H1 (cell line): ENCODE measurements around the gene TRNP1. TPM values are rescaled to one million over a fixed set of nuclear protein-coding genes. Genes with fewer than 3 reads are reported as not detected.

Source experiments
- CTCF ChIA-PET: fragments of 300-600 bp; sonication (Branson Sonifier 250); formaldehyde crosslinking; loops from one replicate; lab custom pipeline; 2021; ENCODE audit not compliant: partially characterized antibody; lab: Charles Lee
- POLR2A ChIA-PET: fragments of 300-600 bp; sonication (Branson Sonifier 250); formaldehyde crosslinking; loops from one replicate; lab custom pipeline; 2021; ENCODE audit warnings: inconsistent platforms; ENCODE audit not compliant: partially characterized antibody; lab: Charles Lee
- DNase-seq, 2 experiments: peaks; one replicate each; pipeline versions ENCODE4 v3.0.0 to v3.0.0-alpha.2; 2010 to 2022; ENCODE audit warnings: low spot score in 2 of 2, low read depth in 1 of 2, mixed read lengths in 1 of 2
- FAIRE-seq: peaks from 2 replicates; lab custom pipeline; 2011; peaks lifted over from hg19 to GRCh38; lab: Jason Lieb, UNC
- H2AFZ ChIP-seq: 2 replicates; pipeline ENCODE4 v1.8.1; 2012; ENCODE audit warnings: low read length, inconsistent platforms
- H2AK5ac ChIP-seq: 2 replicates; pipeline ENCODE4 v1.6.1; 2013; ENCODE audit warnings: low read depth, low read length
- H2BK120ac ChIP-seq: replicated peaks from 2 replicates; pipeline ENCODE3; 2013; ENCODE audit warnings: low read depth, low read length, inconsistent platforms
- H2BK12ac ChIP-seq: 2 replicates; pipeline ENCODE4 v1.6.1; 2013; ENCODE audit warnings: low read depth, low read length
- H2BK15ac ChIP-seq: 2 replicates; pipeline ENCODE4 v1.6.1; 2013; ENCODE audit warnings: low read length
- H2BK20ac ChIP-seq: 2 replicates; pipeline ENCODE4 v1.6.1; 2013; ENCODE audit warnings: low read length
- H2BK5ac ChIP-seq: 2 replicates; pipeline ENCODE4 v1.6.1; 2013; ENCODE audit warnings: low read depth, low read length
- H3K14ac ChIP-seq: 2 replicates; pipeline ENCODE4 v1.6.1; 2013; ENCODE audit warnings: inconsistent platforms; ENCODE audit not compliant: insufficient read length
- H3K18ac ChIP-seq: 2 replicates; pipeline ENCODE4 v1.6.1; 2013; ENCODE audit warnings: low read length; ENCODE audit errors: extremely low read depth
- H3K23ac ChIP-seq: 2 replicates; pipeline ENCODE4 v1.6.1; 2013; ENCODE audit warnings: inconsistent platforms; ENCODE audit not compliant: insufficient read length
- H3K23me2 ChIP-seq: 2 replicates; pipeline ENCODE4 v1.6.1; 2013; ENCODE audit warnings: low read depth, low read length
- H3K27ac ChIP-seq: 2 replicates; pipeline ENCODE4 v1.6.1; 2011; ENCODE audit warnings: low read depth, low read length, inconsistent platforms
- H3K27me3 ChIP-seq, 4 experiments: replicated peaks in 1 of 4; 1 replicate in 1 of 4; 2 replicates in 3 of 4; pipeline versions ENCODE4 v1.6.1 to v1.8.1; 2011 to 2013; ENCODE audit warnings: low read length in 3 of 4, mild to moderate bottlenecking in 3 of 4, inconsistent platforms in 2 of 4, mixed read lengths in 2 of 4, moderate library complexity in 1 of 4; ENCODE audit not compliant: control insufficient read depth in 3 of 4, insufficient read depth in 3 of 4; ENCODE audit errors: extremely low read depth in 1 of 4
- H3K36me3 ChIP-seq, 4 experiments: 2 replicates each; pipeline versions ENCODE4 v1.6.1 to v1.8.1; 2011 to 2013; ENCODE audit warnings: mild to moderate bottlenecking in 4 of 4, low read length in 3 of 4, moderate library complexity in 2 of 4, control low read depth in 1 of 4, inconsistent platforms in 1 of 4; ENCODE audit not compliant: insufficient read depth in 4 of 4, control insufficient read depth in 2 of 4
- H3K4ac ChIP-seq: replicated peaks from 2 replicates; pipeline ENCODE3; 2013; ENCODE audit warnings: low read length, low read depth, mixed read lengths, inconsistent platforms; ENCODE audit not compliant: insufficient read length
- H3K4me1 ChIP-seq, 4 experiments: replicated peaks in 1 of 4; 1 replicate in 1 of 4; 2 replicates in 3 of 4; pipeline versions ENCODE4 v1.6.1 to v1.8.1; 2011 to 2013; ENCODE audit warnings: low read length in 3 of 4, inconsistent platforms in 2 of 4, mixed read lengths in 1 of 4; ENCODE audit not compliant: insufficient read depth in 4 of 4, control insufficient read depth in 3 of 4
- H3K4me2 ChIP-seq, 2 experiments: 2 replicates each; pipeline versions ENCODE4 v1.6.1 to v1.8.1; 2011 to 2013; ENCODE audit warnings: low read depth in 2 of 2, low read length in 2 of 2, control low read depth in 1 of 2, inconsistent platforms in 1 of 2, mild to moderate bottlenecking in 1 of 2; ENCODE audit not compliant: insufficient read depth in 1 of 2
- H3K4me3 ChIP-seq, 4 experiments: fragments of 200-600, 300-600 bp in 1 of 4; sonication (generic), shearing (Covaris generic), sonication (Bioruptor Twin) in 1 of 4; 2 replicates each; pipeline versions ENCODE4 v1.5.1 to v1.8.1; 2011 to 2016; ENCODE audit warnings: low read length in 4 of 4, low read depth in 3 of 4, control low read depth in 2 of 4, inconsistent platforms in 2 of 4, mild to moderate bottlenecking in 2 of 4, mixed read lengths in 1 of 4, moderate library complexity in 1 of 4; ENCODE audit not compliant: insufficient read depth in 2 of 4; ENCODE audit errors: extremely low read depth in 1 of 4
- H3K56ac ChIP-seq: replicated peaks from 2 replicates; pipeline ENCODE3; 2013; ENCODE audit warnings: low read depth, mild to moderate bottlenecking, mixed read lengths, low read length, inconsistent platforms; ENCODE audit not compliant: insufficient read length
- H3K79me1 ChIP-seq: 2 replicates; pipeline ENCODE4 v1.6.1; 2013; ENCODE audit warnings: low read depth, low read length, control low read depth
- H3K79me2 ChIP-seq, 2 experiments: 2 replicates each; pipeline versions ENCODE4 v1.6.1 to v1.8.1; 2012 to 2013; ENCODE audit warnings: low read length in 2 of 2, mild to moderate bottlenecking in 2 of 2, inconsistent platforms in 1 of 2; ENCODE audit not compliant: insufficient read depth in 2 of 2, control insufficient read depth in 1 of 2
- H3K9ac ChIP-seq, 4 experiments: replicated peaks in 1 of 4; 1 replicate in 1 of 4; 2 replicates in 3 of 4; pipeline versions ENCODE4 v1.6.1 to v1.8.1; 2011 to 2013; ENCODE audit warnings: low read depth in 3 of 4, low read length in 3 of 4, control low read depth in 2 of 4, mild to moderate bottlenecking in 2 of 4, moderate library complexity in 2 of 4, inconsistent platforms in 1 of 4; ENCODE audit errors: extremely low read depth in 1 of 4
- H3K9me3 ChIP-seq, 2 experiments: 2 replicates each; pipeline versions ENCODE4 v1.6.1 to v1.8.1; 2012 to 2013; ENCODE audit warnings: mild to moderate bottlenecking in 2 of 2, moderate library complexity in 2 of 2, control low read depth in 1 of 2, inconsistent platforms in 1 of 2, low read depth in 1 of 2, low read length in 1 of 2, mixed read lengths in 1 of 2; ENCODE audit not compliant: insufficient read depth in 2 of 2
- H4K20me1 ChIP-seq, 2 experiments: replicated peaks in 1 of 2; 2 replicates each; pipeline versions ENCODE3 to v1.8.1; 2011 to 2013; ENCODE audit warnings: inconsistent platforms in 2 of 2, low read length in 2 of 2, mild to moderate bottlenecking in 1 of 2; ENCODE audit not compliant: insufficient read depth in 2 of 2, control insufficient read depth in 1 of 2
- H4K5ac ChIP-seq: 2 replicates; pipeline ENCODE4 v1.6.1; 2013; ENCODE audit warnings: low read length, low read depth, mixed read lengths, inconsistent platforms; ENCODE audit not compliant: insufficient read length
- H4K8ac ChIP-seq: 2 replicates; pipeline ENCODE4 v1.8.0; 2013; ENCODE audit warnings: mild to moderate bottlenecking, moderate library complexity, low read length, inconsistent platforms; ENCODE audit not compliant: insufficient read depth; ENCODE audit errors: extremely low read depth
- H4K91ac ChIP-seq: replicated peaks from 2 replicates; pipeline ENCODE3; 2013; ENCODE audit warnings: low read length, mixed read lengths, inconsistent platforms; ENCODE audit not compliant: insufficient read length
- BRCA1 ChIP-seq: IDR thresholded peaks from 2 replicates; pipeline ENCODE4 v1.6.1; 2012; ENCODE audit warnings: low read depth, low read length, improper control_type of control experiment
- EGR1 ChIP-seq: IDR thresholded peaks from 2 replicates; pipeline ENCODE4 v1.6.1; 2011; ENCODE audit warnings: low read depth, low read length, borderline replicate concordance
- EZH2 ChIP-seq: fragments of 200-600 bp; sonication (generic); IDR thresholded peaks from 2 replicates; pipeline ENCODE4 v1.7.1; 2012; ENCODE audit warnings: low read depth, mild to moderate bottlenecking, moderate library complexity, low read length, inconsistent platforms; ENCODE audit not compliant: severe bottlenecking
- KDM4A ChIP-seq: IDR thresholded peaks from one replicate; pipeline ENCODE4 v1.7.1; 2012; ENCODE audit warnings: low read depth, mild to moderate bottlenecking, moderate library complexity, low read length, inconsistent platforms; ENCODE audit not compliant: severe bottlenecking
- SIN3A ChIP-seq, 2 experiments: IDR thresholded peaks in 1 of 2; conservative IDR thresholded peaks in 1 of 2; 2 replicates each; pipeline ENCODE4 v1.6.1; 2011 to 2012; ENCODE audit warnings: low read length in 2 of 2, improper control_type of control experiment in 1 of 2, low read depth in 1 of 2, mild to moderate bottlenecking in 1 of 2
- YY1 ChIP-seq: IDR thresholded peaks from 2 replicates; pipeline ENCODE4 v1.6.1; 2011; ENCODE audit warnings: low read depth, mild to moderate bottlenecking, low read length
- WGBS, 2 experiments: shearing (Covaris generic) in 1 of 2; methylation state at CpG; one replicate each; pipeline versions ENCODE4 v1.1.6 to v1.1.7; 2013 to 2015; ENCODE audit warnings: low lambda C conversion rate in 2 of 2, mixed read lengths in 2 of 2, inconsistent platforms in 1 of 2, low coverage in 1 of 2, missing lambda C conversion rate in 1 of 2; ENCODE audit not compliant: insufficient replicate concordance in 2 of 2, insufficient coverage in 1 of 2, insufficient read length in 1 of 2; ENCODE audit errors: extremely low coverage in 1 of 2, missing lambda C conversion rate in 1 of 2; 5-methylcytosine and 5-hydroxymethylcytosine counted together
- polyA plus RNA-seq, 7 experiments: library from polyadenylated mRNA; depleted of rRNA in 3 of 7; stranded (reverse) in 5 of 7; unstranded in 2 of 7; fragments of >200 nt in 5 of 7; fragments of 200-250 nt in 2 of 7; gene quantifications; 1 replicate in 5 of 7; 2 replicates in 1 of 7; 4 replicates in 1 of 7; pipeline versions ENCODE4 v1.2.1 to v1.2.3, GENCODE V29; 2011 to 2013; ENCODE audit warnings: missing spikeins in 2 of 7, mixed read lengths in 2 of 7
- total RNA-seq: library from RNA; stranded (reverse); fragmentation: NEBNext Ultra II Directional; extraction: Animal tissue kit (Norgen Biotek cat#: 25700); gene quantifications from 2 replicates; pipeline ENCODE4 v1.2.1, GENCODE V29; 2021

The TRNP1 gene
- total and polyA plus RNA-seq, 2 of the 8 experiments (the other 6 are each of a cell fraction or from before 2014, with no cell fraction given) = 51.7 to 102 TPM

- TF ChIP-seq KDM4A = no peak
- no peak for TF ChIP-seq EZH2
- no peak for TF ChIP-seq EGR1
- TF ChIP-seq BRCA1 = no peak
- no peak for TF ChIP-seq SIN3A (conservative IDR thresholded peaks at IDR 0.05 in 1 of 2, IDR thresholded peaks at IDR 0.05 in 1 of 2; ENCODE audit: low read depth in 1 of 2, low read length in 2 of 2)
- TF ChIP-seq YY1 = no peak
- Histone ChIP-seq H3K36me3 (peaks cover 0 to 14% (median 0%) of the 10 kb centered on the region in 4 experiments; a peak in 4 of 8 replicates), H3K23ac (no peak overlapping the region), H3K4me2 (no peak overlapping the region), H2BK15ac (no peak overlapping the region), H3K4me3 (no peak overlapping the region), H2BK5ac (no peak overlapping the region), H2BK12ac (no peak overlapping the region), H2BK20ac (no peak overlapping the region), H4K20me1 (peaks cover 2 to 4% of the 10 kb centered on the region in 2 experiments), H3K9ac (no peak overlapping the region), H4K8ac (no peak overlapping the region), H2AFZ (no peak overlapping the region), H3K4ac (no peak overlapping the region), H3K27me3 (no peaks in the 10 kb centered on the region), H2BK120ac (no peak overlapping the region), H4K5ac (no peak overlapping the region), H4K91ac (no peak overlapping the region), H3K27ac (no peak overlapping the region), H3K4me1 (no peaks in the 10 kb centered on the region), H3K9me3 (no peaks in the 10 kb centered on the region), H3K18ac (no peak overlapping the region), H2AK5ac (no peak overlapping the region), H3K14ac (no peak overlapping the region), H3K79me1 (no peaks in the 10 kb centered on the region), H3K56ac (no peak overlapping the region), H3K79me2 (no peaks in the 10 kb centered on the region), H3K23me2 (no peaks in the 10 kb centered on the region)
- DNase-seq = no peak
- POLR2A ChIA-PET = interaction anchor here (0.6 to 5.3 kb wide), 6 partner anchors 11 to 53 kb away, joined by 3 to 26 read pairs (median 5); no protein-coding TSS in a partner anchor
- 91% methylated on average over 22 of the region's 24 CpGs; no CpG with 5 or more reads in 1 of the 2 experiments for WGBS, 2 experiments
- CTCF ChIA-PET = interaction anchor here (0.8 to 1.6 kb wide), 2 partner anchors 9 to 15 kb away, joined by 3 to 8 read pairs; no protein-coding TSS in a partner anchor
- no peak for FAIRE-seq
Observed at GRCh38 chr1:26951821-26952497, 41.5 kb upstream of the TRNP1 start.
